GM18858 (cell line): ENCODE results near the gene GDPGP1.

Experiments used
- ATAC-seq: cut with Tn5 transposase; IDR thresholded peaks from one replicate; pipeline ENCODE4 v1.9.1; 2021; ENCODE audit not compliant: unreplicated experiment

Gene GDPGP1

GRCh38 chr15:90294601-90295269, 60.7 kb downstream of the GDPGP1 start:
- ATAC-seq: no peak

DNA sequence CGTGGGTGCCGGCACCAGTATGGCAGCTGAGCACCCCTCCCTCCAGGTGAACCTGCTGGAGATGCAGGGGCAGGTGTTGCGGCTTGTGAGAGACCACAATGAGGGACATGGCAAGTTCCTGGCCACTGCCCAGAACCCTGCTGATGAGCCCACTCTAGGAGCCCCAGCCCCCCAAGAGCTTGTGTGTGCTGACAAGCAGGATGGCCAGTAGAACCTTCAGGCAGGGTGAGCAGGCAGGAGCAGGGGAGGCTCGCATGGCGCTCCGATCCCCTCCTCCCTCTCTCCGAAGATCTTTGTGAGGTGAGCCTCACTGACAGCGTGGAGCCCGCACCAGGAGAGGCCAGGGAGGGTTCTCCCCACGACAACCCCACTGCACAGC, 61.2 kb downstream of the GDPGP1 start:
- no peak for ATAC-seq
